Heart right ventricle (tissue), 16 donors: ENCODE results near the gene GSN. TPM values are rescaled to one million over a fixed set of nuclear protein-coding genes. Genes with fewer than 3 reads are reported as not detected.
A peak's percentile ranks its signal among the peaks of the same experiment; 100 is the strongest.

Experiments used
- ATAC-seq, 8 donors: fragments of 200-7000 bp; cut with Tn5 transposase; one replicate each; pipeline ENCODE4 v1.9.1; 2020; ENCODE audit warnings: mild to moderate bottlenecking in 8 of 8, moderate library complexity in 8 of 8, moderate number of reproducible peaks in 1 of 8
- DNase-seq, 2 donors: peaks; one replicate each; pipeline ENCODE4 v3.0.0-alpha.2; 2020
- H3K27ac ChIP-seq, 10 donors: fragments of 200-600 bp; sonication (generic) in 2 of 10; one replicate each; pipeline versions ENCODE4 v1.5.0 to v1.8.0; 2020 to 2022; ENCODE audit warnings: mild to moderate bottlenecking in 3 of 10
- H3K27me3 ChIP-seq, 7 donors: fragments of 200-600 bp; one replicate each; pipeline ENCODE4 v1.8.0; 2021 to 2022; ENCODE audit warnings: mild to moderate bottlenecking in 2 of 7
- H3K36me3 ChIP-seq, 9 donors: fragments of 200-600 bp; sonication (generic) in 1 of 9; one replicate each; pipeline versions ENCODE4 v1.5.0 to v1.8.0; 2020 to 2022; ENCODE audit warnings: mild to moderate bottlenecking in 2 of 9
- H3K4me1 ChIP-seq, 9 donors: fragments of 200-600 bp; sonication (generic) in 1 of 9; one replicate each; pipeline versions ENCODE4 v1.5.0 to v1.8.0; 2020 to 2022; ENCODE audit warnings: mild to moderate bottlenecking in 4 of 9
- H3K4me3 ChIP-seq, 10 donors: fragments of 200-600 bp; sonication (generic) in 2 of 10; one replicate each; pipeline versions ENCODE4 v1.5.0 to v1.8.0; 2020 to 2022; ENCODE audit warnings: mild to moderate bottlenecking in 7 of 10, moderate library complexity in 2 of 10
- H3K9me3 ChIP-seq, 11 donors: fragments of 200-600 bp in 10 of 11; sonication (generic) in 2 of 11; one replicate each; pipeline versions ENCODE4 v1.5.0 to v1.8.0; 2013 to 2022; ENCODE audit warnings: mild to moderate bottlenecking in 2 of 11, control low read depth in 1 of 11, moderate library complexity in 1 of 11
- WGBS, 2 donors: extraction: QIAGEN DNeasy Blood & Tissue Kit; methylation state at CpG; one replicate each; pipeline ENCODE4 v1.1.7; 2013; ENCODE audit warnings: inconsistent platforms in 1 of 2; 5-methylcytosine and 5-hydroxymethylcytosine counted together
- intact Hi-C, 10 donors: fragments of 100-400 bp; cut with DNase I; formaldehyde crosslinking; loops; one replicate each; pipeline versions ENCODE4 v1.11.1 to v1.14.2; 2022
- polyA plus RNA-seq, 2 donors: library from polyadenylated mRNA; stranded (reverse); fragments of 200-250 nt; gene quantifications; one replicate each; pipeline ENCODE4 v1.2.3, GENCODE V29; 2013
- total RNA-seq, 10 donors: library from RNA; stranded (reverse); fragmentation: NEBNext Ultra II Directional in 3 of 10; extraction: Animal tissue kit (Norgen Biotek cat#: 25700) in 3 of 10; gene quantifications; one replicate each; pipeline versions ENCODE4 v1.2.1 to v1.2.4, GENCODE V29; 2021 to 2023
- TF ChIP-seq, protein P1 (sequence below), 9 donors: fragments of 200-600 bp; sonication (generic) in 2 of 9; IDR thresholded peaks; one replicate each; pipeline versions ENCODE4 v1.5.0 to v1.8.0; 2021 to 2022; ENCODE audit warnings: antibody characterized with exemption in 9 of 9, mild to moderate bottlenecking in 5 of 9, moderate library complexity in 1 of 9
- donor health status: Arrhythmogenic right ventricular cardiomyopathy.
- donor health status: ischemic (EF 13 %, LVEDD 7.1; RV severe dilation, severe dysfunction).
- donor health status: healthy with polysubstance abuse.
- donor health status: DM: no; HTN: yes; CAD: no.
- donor health status: DM: no; HTN: no; CAD: no.
- donor health status: ischemic (EF 25% LVEDD 6.9; RV normal size, moderate dysfunction).
- donor health status: ischemic (EF 25% LVEDD 5.7; RV mildly dilated, moderate dysfunction).
- donor health status: healthy.
- donor health status: DM: yes; HTN: yes; CAD: no.
- donor health status: Ischemic cardiomyopathy.
- donor health status: ischemic (EF 35%, LVEDD 5.7; RV mildly dilated, moderate dysfunction).
- donor health status: nonischemic (EF 11% LVEDD 7.7; RV severe dilation, severe dysfunction).
- donor health status: DM: yes; HTN: yes; CAD: no.
- donor health status: PGD.
- donor health status: ischemic (EF 29% LVEDD 5.4; RV normal size, mild dysfunction).
- donor health status: nonischemic (EF 23%, LVEDD 6.1; RV moderate dilation, normal function).

The GSN gene
- total and polyA plus RNA-seq, 12 donors, result 360 to 861 (median 668) TPM

DNA sequence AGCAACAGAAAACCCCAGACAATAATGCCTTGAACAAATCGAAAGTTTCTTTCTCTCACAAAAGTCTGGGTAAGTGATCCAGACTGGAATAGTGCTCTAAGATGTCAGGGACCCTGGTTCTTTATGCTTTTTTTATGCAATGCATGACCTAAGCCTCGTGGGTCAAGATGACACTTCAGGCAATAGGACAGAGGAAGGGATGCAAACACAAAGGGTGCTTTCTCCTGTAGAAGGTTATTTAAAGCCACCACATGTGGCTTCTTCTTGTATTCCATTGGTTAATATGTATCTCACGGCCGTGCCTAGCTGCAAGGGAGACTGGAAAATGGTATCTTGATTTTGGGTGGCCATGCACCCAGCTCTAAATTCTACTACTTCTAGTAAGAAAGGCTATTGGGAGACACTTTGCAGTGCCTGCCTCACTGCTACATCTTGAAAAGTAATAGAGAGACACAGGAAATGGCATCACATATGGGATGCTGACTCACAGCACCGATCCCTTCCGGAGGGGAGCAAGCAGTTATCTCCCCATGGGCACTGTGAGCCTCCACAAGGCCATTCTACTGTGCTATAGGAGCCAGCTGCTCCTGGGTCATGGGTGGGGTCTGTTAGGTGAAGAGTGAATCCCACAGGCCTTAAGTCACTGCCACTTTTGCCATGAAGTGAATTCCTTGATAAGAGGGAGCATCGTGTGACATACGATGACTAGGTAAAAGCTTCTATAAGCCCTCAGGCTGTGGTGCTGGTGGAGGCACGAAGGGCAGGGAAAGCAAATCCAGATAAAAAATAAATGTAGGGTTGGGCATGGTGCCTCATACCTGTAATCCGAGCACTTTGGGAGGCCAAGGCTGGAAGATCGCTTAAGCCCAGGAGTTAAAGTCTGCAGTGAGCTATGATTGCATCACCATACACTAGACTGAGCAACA lies 33.8 kb upstream of the GSN start:
- intact Hi-C loops, result loop anchor here in 1 of 10 donors (5.0 kb wide), 1 partner anchor 83 kb away; no protein-coding TSS in a partner anchor

DNA sequence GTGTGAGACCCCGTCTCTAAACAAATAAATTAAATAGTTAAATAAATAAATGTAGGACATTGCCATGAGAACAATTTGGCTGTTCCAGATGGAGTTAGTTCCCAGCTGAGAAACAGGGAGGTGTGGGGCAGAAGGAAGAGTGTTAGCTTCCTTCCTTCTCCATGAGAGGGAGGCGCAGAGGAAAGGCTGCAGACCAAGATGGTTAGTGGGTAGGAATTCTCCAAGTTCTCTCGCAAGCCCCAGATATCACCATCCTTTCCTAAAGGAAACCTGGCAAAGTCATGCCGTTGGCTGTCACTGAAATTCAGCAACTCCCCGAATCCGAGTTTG lies 33.2 kb upstream of the GSN start:
- Histone ChIP-seq H3K4me1 (peaks cover 0 to 17% (median 0%) of the 10 kb centered on the region in 9 donors), H3K4me3 (no peak overlapping the region), H3K9me3 (no peaks in the 10 kb centered on the region), H3K36me3 (peaks cover 0 to 12% (median 0%) of the 10 kb centered on the region in 9 donors), H3K27ac (no peak overlapping the region), H3K27me3 (no peaks in the 10 kb centered on the region)
- TF ChIP-seq, protein P1, sequence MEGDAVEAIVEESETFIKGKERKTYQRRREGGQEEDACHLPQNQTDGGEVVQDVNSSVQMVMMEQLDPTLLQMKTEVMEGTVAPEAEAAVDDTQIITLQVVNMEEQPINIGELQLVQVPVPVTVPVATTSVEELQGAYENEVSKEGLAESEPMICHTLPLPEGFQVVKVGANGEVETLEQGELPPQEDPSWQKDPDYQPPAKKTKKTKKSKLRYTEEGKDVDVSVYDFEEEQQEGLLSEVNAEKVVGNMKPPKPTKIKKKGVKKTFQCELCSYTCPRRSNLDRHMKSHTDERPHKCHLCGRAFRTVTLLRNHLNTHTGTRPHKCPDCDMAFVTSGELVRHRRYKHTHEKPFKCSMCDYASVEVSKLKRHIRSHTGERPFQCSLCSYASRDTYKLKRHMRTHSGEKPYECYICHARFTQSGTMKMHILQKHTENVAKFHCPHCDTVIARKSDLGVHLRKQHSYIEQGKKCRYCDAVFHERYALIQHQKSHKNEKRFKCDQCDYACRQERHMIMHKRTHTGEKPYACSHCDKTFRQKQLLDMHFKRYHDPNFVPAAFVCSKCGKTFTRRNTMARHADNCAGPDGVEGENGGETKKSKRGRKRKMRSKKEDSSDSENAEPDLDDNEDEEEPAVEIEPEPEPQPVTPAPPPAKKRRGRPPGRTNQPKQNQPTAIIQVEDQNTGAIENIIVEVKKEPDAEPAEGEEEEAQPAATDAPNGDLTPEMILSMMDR (IDR thresholded peaks at IDR 0.05), result no peak
- intact Hi-C loops, result loop anchor here in 1 of 10 donors (5.0 kb wide), 1 partner anchor 83 kb away; no protein-coding TSS in a partner anchor
- DNase-seq (no peak), ATAC-seq (no peak)
- WGBS, 2 donors, result 90 to 96% methylated on average over 6 of the region's 6 CpGs

More for the DNA sequence above, 33.8 kb upstream of the GSN start:
- no peaks in the 10 kb centered on the region for H3K27me3 ChIP-seq
- DNase-seq, result no peak
- H3K9me3 ChIP-seq, result no peaks in the 10 kb centered on the region
- 84% methylated on average over 11 of the region's 11 CpGs for WGBS, 2 donors
- peaks cover 0 to 17% (median 0%) of the 10 kb centered on the region in 9 donors for H3K4me1 ChIP-seq
- H3K36me3 ChIP-seq, result peaks cover 0 to 12% (median 0%) of the 10 kb centered on the region in 9 donors
- peak in 1 of 8 donors; percentile 57 for ATAC-seq
- no peak overlapping the region for H3K27ac ChIP-seq
- TF ChIP-seq, protein P1 (IDR thresholded peaks at IDR 0.05), result no peak
- H3K4me3 ChIP-seq, result no peak overlapping the region

DNA sequence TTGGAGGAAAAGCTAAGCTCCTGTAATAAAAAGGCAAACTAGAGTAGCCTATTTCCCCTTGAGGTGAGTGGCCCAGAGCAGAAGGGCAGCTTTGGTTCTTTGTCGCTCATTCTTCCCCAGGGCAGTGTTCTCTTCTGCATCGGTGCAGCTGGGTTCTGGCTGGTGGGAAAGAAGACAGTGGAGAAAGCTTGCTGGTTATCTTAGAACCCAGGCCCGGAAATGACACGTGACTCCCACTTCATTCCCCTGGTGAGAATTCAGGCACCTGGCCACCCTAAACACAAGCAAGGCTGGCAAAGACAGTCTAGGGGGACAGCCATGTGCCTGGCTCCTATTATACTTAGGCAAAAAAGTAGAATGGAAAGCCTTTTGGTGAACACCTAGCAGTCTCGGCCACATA lies 32.5 kb upstream of the GSN start:
- TF ChIP-seq, protein P1 (IDR thresholded peaks at IDR 0.05), result no peak
- ATAC-seq (no peak), DNase-seq (no peak)
- WGBS, 2 donors, result 93 to 94% methylated on average over 5 of the region's 5 CpGs
- intact Hi-C loops, result no loop called here
- H3K36me3 ChIP-seq, result peaks cover 0 to 12% (median 0%) of the 10 kb centered on the region in 9 donors
- H3K27ac ChIP-seq, result no peak overlapping the region
- no peaks in the 10 kb centered on the region for H3K9me3 ChIP-seq
- H3K4me3 ChIP-seq, result no peak overlapping the region
- no peaks in the 10 kb centered on the region for H3K27me3 ChIP-seq
- peaks cover 0 to 17% (median 0%) of the 10 kb centered on the region in 9 donors for H3K4me1 ChIP-seq

DNA sequence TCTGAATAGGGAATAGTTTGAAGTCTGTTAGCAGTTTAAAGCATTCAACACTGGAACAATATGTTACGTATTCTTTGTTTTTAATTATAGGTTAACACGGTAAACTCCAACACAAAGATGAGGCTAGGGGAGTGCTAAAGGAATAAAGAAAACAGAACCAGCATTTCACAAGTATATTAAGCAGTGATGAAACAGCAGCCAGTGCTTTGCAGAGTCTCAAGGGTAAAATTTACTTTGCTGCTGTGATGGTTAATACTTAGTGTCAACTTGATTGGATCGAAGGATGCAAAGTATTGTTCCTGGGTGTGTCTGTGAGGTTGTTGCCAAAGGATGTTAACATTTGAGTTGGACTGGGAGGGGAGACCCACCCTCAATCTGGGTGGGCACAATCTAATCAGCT lies 30.0 kb upstream of the GSN start:
- WGBS, 2 donors, result 82 to 88% methylated on average over 3 of the region's 3 CpGs
- H3K4me3 ChIP-seq, result no peak overlapping the region
- H3K9me3 ChIP-seq, result no peaks in the 10 kb centered on the region
- H3K27ac ChIP-seq, result no peak overlapping the region
- ATAC-seq, result no peak
- H3K27me3 ChIP-seq, result no peaks in the 10 kb centered on the region
- TF ChIP-seq, protein P1 (IDR thresholded peaks at IDR 0.05), result no peak
- no peak for DNase-seq
- H3K36me3 ChIP-seq, result no peaks in the 10 kb centered on the region
- intact Hi-C loops, result no loop called here
- peaks cover 0 to 17% (median 0%) of the 10 kb centered on the region in 9 donors for H3K4me1 ChIP-seq
